Non-pigmented ciliary epithelial cell (primary cell): ENCODE data around the gene LIMK1.
"Not testable (repeated sequence)": the region's sequence is repeated elsewhere in the genome, so short reads cannot be mapped to it uniquely, and the experiment has no call there.

Source experiments
- DNase-seq: peaks from one replicate; pipeline ENCODE4 v3.0.0-alpha.2; 2010; ENCODE audit warnings: low read depth

LIMK1 gene

GRCh38 chr7:74083117-74083876 lies at the start of gene LIMK1:
TSS of gene LIMK1 (plus strand) at chr7:74083804. CDS start at chr7:74083991, 187 bp downstream.
- DNase-seq: no peak

- no peak for DNase-seq
Measured at GRCh38 chr7:74037609-74038008, 46.0 kb upstream of the LIMK1 start.

GRCh38 chr7:74038194-74038961 lies 45.2 kb upstream of the LIMK1 start:
- DNase-seq: no peak

- no peak for DNase-seq
Measured at GRCh38 chr7:74039337-74039736, 44.3 kb upstream of the LIMK1 start.

GRCh38 chr7:74040101-74040790 lies 43.4 kb upstream of the LIMK1 start:
- no peak for DNase-seq

- no peak for DNase-seq
Measured at GRCh38 chr7:74040791-74041520, 42.6 kb upstream of the LIMK1 start.

- no peak for DNase-seq
Measured at GRCh38 chr7:74042746-74043522, 40.7 kb upstream of the LIMK1 start.

- DNase-seq: no peak
Measured at GRCh38 chr7:74043523-74043951, 40.1 kb upstream of the LIMK1 start.

GRCh38 chr7:74044366-74045350 lies 38.9 kb upstream of the LIMK1 start:
- DNase-seq: no peak

GRCh38 chr7:74046581-74046980 lies 37.0 kb upstream of the LIMK1 start:
- not testable (repeated sequence) for DNase-seq

GRCh38 chr7:74047804-74048380 lies 35.7 kb upstream of the LIMK1 start:
- DNase-seq: no peak

- no peak for DNase-seq
Measured at GRCh38 chr7:74048999-74049599, 34.5 kb upstream of the LIMK1 start.

- DNase-seq: no peak
Measured at GRCh38 chr7:74049997-74050798, 33.4 kb upstream of the LIMK1 start.

GRCh38 chr7:74051193-74051592 lies 32.4 kb upstream of the LIMK1 start:
- no peak for DNase-seq

GRCh38 chr7:74051629-74052410 lies 31.8 kb upstream of the LIMK1 start:
- DNase-seq: no peak

GRCh38 chr7:74052628-74053027 lies 31.0 kb upstream of the LIMK1 start:
- DNase-seq: no peak

GRCh38 chr7:74053589-74054186 lies 29.9 kb upstream of the LIMK1 start:
- DNase-seq: no peak
